ENCODE measurements around the gene H6PD.

The H6PD gene

DNA sequence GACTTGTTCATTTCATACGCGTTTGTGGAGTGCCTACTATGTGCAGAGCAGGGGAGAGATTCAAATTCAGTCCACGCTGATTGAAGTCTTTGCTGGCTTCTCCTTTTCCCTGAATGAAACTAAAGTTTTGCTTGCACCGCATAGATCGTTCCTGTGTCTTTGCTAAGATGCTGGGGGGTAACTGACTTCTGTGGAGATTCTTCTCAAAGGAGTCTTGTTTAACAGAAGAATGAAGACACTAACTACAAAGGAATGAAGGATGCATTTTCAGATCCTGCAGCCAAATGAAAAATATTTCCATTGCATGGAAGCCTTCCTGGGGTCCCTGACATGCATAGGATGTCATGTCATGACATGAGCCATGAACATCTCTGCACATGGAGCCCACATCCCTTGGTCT is 26.9 kb upstream of the H6PD start:
- no peak for DNase-seq (ENCODE audit: low spot score)

DNA sequence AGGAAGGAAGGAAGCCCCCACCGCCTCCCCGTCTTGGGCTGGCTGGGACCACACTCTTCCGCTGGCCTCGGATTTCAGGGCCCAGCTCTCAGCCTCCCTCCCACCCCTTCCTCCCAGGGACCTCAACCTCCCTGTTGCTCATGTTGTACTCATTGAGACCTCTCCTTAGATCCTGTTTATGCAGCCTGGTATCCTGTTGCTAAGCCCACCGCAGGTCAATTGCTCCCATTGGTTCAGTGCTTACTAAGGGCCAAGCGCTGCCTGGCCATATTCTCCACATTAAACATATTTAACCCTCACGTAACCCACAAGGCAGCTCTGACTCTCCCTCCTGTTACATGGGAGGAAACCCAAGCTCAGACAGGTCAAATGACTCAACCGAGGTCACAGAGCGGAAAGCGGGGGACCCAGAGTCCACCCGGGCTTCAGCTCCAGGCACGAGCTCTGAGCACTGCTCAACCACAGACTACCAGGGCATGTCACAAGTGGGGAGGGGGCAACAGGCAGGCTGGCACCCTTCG is 23.2 kb upstream of the H6PD start:
- no peak for DNase-seq (ENCODE audit: low spot score)

DNA sequence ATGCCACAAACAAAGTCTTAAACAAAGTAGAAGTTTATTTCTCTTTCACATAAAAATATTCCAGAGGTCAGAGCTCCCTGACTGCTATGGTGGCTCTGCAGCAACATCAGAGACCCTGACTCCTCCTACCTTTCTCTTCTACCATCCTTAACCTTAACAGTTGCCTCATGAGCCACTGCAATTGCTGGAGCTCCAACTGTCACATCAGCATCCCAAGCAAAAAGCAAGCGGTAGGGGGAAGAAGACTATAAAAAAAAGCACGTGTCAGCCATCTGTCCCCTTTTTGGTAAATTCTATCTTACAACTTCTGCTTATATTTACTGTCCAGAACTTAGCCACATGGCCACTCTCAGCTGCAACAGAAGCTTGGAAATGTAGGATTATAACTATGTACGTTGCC is 21.8 kb upstream of the H6PD start:
- DNase-seq (ENCODE audit: low spot score) = no peak

DNA sequence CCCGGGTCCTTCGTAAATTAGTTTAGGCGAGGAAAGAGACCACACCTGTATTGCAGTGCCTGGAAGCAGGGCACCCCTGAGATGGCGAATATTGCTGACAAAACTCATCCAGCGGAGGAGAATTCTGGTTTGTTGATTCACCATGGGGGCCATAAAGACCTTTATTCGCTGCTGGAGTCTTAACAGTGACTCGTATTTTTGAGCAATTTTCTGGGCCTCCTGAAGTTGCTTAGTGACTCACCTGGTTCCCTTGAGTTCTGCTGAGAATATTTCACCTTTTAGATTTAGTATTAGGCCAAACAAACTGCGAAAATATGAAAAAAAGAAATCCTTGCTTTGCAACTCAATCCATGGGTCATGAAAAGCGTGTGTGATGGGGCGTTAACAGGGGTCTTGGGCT is 20.6 kb upstream of the H6PD start:
- no peak for DNase-seq (ENCODE audit: low spot score)

DNA sequence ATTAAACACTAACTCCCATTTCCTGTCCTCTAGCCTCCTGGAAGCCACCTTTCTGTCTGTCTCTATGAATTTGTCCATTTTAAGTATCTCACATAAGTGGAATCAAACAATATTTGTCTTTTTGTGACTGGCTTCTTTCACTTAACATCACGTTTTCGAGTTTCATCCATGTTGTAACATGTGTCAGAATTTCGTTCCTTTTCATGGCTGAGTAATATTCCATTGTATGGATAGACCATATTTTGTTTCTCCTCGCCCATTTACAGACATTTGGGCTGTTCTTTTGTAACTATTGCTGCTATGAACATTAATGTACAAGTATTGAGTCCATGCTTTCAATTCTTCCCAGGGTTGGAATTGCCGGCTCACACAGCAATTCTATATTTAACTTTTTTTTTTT is 15.7 kb upstream of the H6PD start:
- no peak for DNase-seq (ENCODE audit: low spot score)

DNA sequence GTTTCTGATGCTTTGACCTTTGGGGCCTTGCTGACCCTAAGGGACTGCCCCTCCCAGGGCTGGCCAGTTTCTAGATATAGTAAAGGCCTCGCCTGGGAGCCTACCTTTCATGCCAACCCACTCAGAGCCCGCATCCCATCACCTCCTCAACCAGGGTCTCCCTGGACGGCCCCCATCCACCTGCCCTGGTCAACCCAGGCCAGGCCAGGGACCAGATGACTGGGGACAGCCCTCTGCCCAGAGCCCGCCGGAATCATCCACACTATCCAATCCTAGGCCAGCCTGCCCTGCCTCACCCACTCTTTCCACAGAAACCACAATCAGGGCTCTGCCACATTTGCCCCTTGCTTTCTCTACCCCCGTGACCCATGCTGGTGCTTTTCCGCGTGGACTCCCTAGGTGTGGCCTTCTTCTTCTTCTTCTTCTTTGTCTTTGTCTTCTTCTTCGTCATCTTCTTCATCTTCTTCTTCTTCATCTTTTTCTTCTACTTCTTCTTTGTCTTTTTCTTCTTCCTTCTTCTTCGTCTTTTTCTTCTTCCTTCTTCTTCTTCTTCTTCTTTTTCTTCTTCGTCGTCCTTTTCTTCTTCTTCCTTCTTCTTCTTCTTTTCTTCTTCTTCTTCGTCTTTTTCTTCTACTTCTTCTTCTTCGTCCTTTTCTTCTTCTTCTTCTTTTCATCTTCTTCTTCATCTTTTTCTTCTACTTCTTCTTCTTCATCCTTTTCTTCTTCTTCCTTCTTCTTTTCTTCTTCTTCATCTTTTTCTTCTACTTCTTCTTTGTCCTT is 11.5 kb upstream of the H6PD start:
- no peak for DNase-seq (ENCODE audit: low spot score)

DNA sequence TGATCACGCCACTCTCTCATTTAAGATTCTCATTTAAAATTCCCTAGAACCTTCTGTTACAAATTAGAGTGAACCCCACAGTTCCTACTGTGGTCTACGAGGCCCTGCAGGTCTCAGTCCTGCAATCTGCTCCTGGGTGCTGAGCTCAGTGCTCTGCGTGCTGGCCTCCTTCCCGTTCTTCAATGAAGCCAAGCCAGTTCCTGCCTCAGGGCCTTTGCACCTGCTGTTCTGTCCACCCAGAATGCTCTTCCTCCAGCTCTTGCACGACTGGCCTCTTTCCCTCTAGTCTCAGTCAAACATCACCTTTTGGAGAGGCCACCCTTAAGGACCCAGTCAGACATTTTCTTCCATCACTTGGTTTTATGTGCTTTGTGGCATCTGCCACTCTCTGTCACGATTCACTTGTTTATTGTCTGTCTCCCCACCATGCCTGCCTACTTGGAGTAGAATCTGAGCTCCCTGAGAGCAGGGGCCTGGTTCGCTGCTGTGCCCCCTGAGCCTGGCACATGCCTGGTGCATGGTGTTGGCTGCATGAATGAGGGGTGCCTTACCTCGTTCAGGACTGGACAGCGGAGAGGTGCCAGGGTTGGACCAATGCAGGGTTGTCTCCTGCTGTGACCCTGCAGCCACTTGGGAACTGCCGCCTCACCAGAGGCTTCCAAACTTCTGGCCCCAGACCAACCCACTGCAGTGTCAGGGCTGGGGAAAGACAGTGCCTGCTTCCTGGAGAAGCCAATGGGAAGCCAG is 9.7 kb upstream of the H6PD start:
- DNase-seq (ENCODE audit: low spot score) = no peak

DNA sequence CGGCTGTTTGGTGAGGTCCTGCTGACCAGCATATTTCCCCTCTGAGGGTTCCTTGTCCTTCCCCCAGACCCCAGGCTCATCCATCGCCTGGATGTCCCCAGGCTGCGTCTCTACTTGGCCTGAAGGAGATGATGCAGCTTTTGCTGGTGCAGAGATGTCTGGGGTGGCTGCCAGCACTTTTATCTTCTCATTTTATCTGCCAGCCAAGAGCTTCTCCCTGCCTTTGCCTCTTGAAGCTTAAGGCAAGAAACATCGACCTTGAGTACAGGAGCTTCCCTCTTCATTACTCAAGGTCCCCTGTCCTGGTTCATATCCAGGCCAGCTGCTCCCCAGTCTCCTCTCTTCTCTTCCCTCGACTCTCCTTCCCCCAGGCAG is 9.2 kb upstream of the H6PD start:
- peak; percentile 20 for DNase-seq (ENCODE audit: low spot score)

DNA sequence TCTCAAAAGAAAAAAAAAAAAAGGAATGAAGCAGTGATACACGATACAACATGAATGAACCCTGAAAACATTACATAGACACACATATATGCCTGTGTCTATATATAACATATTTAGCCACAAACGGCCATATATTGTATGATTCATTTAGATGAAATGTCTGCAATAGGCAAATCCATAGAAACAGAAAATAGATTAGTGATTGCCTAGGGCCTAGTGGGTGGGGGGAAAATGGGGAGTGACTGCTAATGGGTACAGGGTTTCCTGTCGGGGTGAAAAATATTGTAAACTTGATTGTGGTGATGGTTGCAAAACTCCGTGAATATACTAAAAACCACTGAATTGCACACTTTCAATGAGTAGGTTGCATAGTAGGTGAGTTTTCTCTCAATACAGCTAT is 6.0 kb upstream of the H6PD start:
- no peak for DNase-seq (ENCODE audit: low spot score)

DNA sequence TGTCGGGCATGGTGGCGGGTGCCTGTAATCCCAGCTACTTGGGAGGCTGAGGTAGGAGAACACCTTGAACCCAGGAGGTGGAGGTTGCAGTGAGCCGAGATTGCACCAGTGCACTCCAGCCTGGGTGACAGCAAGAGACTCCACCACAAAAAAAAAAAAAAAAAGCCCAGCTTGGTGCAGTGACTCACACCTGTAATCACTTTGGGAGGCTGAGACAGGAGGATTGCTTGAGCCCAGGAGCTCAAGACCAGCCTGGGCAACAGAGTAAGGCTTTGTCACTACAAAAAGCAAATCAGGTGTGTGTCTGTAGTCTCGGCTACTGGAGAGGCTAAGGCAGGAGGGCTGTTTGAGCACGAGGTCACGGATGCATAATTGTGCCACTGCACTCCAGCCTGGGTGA is 5.0 kb upstream of the H6PD start:
- DNase-seq (ENCODE audit: low spot score) = no peak

DNA sequence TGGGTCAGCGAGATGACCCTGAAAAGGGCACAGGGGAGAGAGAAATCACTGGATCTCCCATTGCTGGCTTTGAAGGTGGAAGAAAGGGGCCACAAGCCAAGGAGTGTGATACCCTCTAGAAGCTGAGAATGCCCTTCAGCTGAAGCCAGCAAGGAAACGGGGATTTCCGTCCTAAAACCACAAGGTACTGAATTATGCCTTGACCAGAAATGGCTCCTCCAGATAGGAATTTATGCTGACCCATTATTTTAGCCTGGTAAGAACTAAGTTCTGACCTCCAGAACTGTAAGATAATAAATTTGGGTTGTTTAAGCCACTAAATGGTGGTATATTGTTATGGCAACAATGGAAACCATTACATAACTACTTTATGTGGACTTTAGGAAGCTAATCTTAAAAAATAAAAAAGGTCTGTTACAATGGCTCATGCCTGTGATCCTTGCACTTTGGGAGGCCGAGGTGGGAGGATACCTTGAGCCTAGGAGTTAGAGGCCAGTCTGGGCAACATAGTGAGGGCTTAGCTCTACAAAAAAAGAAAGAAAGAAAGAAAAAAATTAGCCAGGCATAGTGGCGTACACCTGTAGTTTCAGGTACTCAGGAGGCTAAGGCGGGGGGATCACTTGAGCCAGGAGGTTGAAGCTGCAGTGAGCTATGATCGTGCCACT is 3.6 kb upstream of the H6PD start:
- DNase-seq (ENCODE audit: low spot score) = no peak

DNA sequence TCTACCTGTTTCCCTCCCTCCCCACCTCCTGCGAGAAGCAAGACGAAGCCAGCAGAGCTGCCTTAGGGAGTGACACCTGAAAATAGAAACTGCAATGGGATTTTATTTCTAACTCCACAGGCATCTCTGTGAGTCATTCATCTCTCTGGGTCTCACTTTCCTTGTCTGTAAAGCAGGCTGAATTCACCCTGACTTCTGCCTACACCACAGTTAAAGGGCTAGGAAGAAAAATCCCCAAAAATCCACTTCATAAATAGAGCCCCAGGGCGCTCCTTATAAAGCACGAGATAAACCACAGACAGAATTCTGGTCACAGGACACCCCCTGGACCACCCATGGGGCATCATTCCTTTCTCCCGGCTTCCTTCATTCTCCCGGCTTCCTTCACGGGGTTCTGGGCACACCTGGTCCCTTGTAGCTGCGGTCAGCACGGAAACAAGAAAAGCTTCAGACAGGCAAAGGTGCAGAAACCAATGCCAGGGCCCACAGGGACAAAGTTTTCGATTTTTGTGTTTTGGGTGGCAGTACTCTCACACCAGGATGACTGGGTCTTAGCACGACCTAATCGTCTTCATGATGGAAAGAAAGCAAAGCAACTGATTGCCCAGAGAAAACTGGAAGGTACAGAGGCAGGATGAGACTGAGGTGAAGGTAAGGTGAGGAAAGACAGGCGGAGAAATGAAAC is 2.8 kb upstream of the H6PD start:
- peak; percentile 35 for DNase-seq (ENCODE audit: low spot score)

DNA sequence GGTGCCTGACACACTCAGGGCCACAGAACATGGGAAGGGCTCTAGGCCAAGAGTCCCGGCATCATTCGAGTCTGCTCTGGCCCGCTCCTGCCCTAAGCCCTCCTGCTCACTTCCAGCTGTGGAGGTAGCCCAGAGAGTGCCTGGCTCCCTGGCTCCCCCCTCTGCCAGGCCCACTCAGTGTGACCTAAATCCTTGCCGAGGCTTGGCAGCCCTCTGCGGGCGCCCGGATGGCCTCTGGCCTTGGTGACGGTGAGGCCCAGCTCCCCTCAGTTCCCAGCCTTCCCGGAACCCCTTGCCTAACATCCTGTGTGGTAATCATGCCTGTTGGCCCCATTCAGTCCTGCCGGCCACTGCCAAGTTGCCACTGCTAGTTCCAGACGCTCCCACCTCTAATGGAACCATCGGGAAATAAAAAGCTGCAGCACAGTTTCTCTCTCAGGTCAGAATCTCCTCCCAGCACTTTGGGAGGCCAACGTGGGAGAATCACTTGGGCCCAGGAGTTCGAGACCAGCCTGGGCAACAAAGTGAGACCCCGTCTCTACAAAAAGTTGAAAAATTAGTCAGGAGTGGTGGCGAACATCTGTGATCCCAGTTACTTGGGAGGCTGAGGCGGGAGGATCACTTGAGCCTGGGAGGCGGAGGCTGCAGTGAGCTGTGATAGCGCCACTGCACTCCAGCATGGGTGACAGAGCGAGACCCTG is 1.2 kb upstream of the H6PD start:
- peak; percentile 81 for DNase-seq (ENCODE audit: low spot score)

DNA sequence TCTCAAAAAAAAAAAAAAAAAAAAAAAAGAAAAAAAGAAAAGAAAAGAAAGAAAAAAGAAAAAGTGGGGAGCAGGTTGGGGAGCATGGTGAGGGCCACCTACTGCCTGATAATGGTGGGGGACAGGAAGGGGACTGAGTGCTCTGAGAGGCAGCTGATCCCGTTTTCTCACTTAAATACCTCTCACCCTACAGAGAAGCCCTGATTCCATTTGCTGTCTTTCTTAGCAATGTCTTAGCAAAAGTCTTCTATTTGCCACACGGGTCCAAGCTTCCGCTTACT is 692 bp upstream of the H6PD start:
- no peak for DNase-seq (ENCODE audit: low spot score)

DNA sequence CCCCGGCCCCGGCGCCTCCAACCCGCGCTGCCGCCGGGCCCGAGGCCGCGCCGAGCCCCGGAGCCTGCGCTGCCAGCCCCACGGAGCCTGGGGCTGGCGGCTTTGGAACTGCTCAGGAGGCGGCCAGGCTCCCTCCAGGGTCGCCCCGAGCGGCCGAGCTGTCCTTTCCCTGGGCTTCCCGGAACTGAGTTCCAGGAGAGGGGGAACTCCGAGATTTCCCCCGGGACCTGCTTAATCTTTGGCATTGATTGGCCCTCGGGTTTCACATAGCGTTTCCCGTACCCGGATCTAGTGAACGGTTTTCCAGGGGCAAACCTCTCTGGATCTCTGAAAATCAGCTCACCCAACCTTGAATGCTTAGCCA is 504 bp downstream of the H6PD start:
- peak; percentile 80 for DNase-seq (ENCODE audit: low spot score)

DNA sequence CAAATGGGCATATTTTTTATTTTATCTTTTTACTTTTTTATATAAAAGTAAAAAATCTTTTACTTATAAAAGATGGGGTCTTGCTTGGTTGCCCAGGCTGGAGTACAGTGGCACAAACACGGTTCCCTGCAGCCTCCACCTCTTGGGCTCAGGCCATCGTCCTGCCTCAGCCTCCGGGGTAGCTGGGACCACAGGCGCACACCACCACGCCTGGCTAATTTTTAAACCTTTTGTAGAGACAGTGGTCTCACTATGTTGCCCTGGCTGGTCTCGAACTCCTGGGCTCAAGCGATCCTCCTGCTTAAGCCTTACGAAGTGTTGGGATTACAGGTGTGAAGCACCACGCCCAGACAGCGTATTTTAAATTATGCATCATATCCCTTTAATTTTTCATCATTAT is 986 bp downstream of the H6PD start:
- DNase-seq (ENCODE audit: low spot score) = no peak

DNA sequence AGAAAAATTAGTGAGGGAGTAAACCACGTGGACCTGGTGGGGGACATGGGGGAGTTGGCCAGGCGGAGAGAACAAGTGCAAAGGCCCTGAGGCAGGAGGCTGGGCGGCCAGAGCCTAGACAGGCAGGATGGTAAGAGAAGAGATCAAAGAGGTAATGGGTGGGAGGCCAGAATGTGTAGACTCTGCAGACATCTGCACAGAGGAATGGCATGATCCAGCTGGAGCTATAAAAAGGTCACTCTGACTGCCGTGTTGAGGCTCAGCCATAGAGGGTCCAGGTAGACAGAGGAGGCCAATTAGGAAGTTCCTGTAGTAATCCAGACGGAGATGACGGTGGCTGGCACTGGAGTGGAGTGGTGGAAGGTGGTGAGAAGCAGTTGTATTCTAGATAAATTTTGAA is 3.6 kb downstream of the H6PD start:
- DNase-seq (ENCODE audit: low spot score) = no peak

DNA sequence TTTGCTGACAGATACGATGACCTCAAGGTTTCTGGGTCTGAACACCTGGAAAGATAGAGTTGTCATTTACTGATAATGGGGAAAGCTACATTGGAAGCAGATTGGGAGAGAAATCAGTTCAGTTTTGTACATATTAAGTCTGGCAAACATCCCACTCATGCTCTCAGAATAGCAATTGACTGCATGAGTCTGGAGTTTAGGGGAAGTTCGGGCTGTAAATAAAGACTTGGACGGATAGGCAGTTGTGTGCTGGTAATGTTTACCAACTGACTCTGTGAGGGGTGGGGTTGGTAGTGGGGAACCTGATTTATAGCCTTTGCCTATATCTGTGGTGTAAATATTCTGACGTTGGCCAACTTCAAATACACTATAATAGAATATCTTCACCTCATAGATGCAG is 4.0 kb downstream of the H6PD start:
- DNase-seq (ENCODE audit: low spot score) = no peak

DNA sequence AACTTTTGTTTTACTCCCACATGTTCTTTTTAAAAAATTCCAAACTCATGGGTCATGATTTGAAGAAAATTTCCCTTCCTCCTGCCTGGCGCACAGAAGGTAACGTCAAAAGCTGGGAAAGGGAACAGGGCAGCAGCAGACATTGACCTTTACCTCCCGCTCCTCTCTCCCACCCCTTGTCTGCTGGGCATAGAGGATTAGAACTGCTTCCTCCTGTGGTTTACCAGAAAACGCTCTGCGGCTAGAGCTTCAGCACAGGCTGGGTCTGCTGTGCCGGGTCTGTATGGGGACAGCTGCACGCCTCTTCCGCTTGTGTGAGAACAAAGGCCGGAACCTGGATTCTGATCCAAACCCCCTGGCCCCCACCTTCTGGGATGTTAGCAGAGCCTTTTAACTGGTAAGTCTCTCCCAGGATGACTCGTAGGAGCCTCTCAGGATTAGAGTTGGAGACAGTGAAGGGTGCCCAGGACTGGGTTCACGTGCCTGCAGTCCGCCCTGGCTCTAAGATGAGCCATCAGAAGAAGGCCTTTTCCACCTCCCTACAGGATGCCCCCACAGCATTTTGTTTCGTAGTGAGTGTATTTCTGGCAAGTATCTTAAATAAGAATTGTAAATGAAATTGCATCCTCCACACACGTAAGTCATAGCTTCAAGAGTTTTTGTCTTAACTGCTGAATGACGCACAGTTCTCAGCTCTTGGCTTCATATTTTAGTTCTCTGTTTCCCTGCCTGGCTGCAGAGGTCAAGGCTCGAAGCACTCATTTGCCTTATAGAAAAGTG is 5.2 kb downstream of the H6PD start:
- DNase-seq (ENCODE audit: low spot score) = no peak

DNA sequence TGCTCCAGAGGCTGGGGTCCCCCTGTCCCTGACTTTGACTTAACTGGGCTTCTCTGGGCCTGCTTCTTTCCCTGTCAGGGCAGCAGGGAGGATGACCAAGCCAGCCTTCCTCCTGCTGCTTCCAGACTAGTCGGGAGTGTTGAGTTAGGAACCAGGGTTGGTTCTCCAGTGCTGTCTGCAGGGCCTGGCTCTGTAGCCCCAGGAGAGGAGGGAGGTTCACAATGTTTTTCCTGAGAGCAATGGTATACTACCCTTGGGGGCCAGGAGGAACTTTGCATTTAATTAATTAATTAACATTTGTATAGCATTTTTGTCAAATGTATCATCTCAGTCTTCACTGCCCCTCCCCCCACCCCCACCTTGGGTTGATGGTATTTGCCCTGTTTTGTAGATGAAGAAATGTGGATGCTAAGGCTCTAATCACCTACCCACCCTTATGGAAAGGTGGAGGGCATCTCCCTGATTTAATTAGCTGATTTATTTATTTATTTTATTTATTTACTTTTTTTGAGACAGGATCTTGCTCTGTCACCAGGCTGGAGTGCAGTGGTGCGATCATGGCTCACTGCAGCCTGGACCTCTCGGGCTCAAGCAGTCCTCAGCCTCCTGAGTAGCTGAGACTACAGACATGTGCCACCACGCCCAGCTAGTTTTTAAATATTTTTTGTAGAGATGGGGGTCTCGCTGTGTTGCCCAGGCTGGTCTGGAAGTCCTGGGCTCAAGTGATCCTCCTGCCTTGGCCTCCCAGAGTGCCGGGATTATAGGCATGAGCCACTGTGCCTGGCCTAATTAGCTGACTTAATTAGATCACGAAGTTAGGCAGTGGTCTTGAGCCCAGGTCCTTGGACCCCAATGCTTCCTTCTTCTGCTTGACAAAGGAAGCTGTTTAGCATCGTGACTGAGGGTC is 6.6 kb downstream of the H6PD start:
- no peak for DNase-seq (ENCODE audit: low spot score)
